ENCODE measurements around the gene TOM1L1. TPM values are rescaled to one million over a fixed set of nuclear protein-coding genes. Genes with fewer than 3 reads are reported as not detected.

The TOM1L1 gene
- total RNA-seq = 27.7 and 27.8 TPM in 2 replicates
- long read RNA-seq, transcript TOM1L1-220 (10 exons, 1,849 nt) = minor isoform, 10 of 87 reads
- long read RNA-seq, transcript TOM1L1-221 (16 exons, 2,507 nt) = major isoform, 30 of 87 reads
- long read RNA-seq, partial matches to known transcripts = 8 of 87 reads
- long read RNA-seq, other reads (novel, unspliced or antisense) = 34 of 87 reads

- Mint-ChIP-seq H3K27ac (ENCODE audit: unreplicated experiment) (peak within 1 kb of the TSS; percentile 89), H3K9me3 (no peaks in the 10 kb centered on the region), H3K4me3 (peak within 1 kb of the TSS; percentile 94), H3K27me3 (ENCODE audit: low read depth) (peaks cover 22% of the 10 kb centered on the region), H3K4me1 (peaks cover 20% of the 10 kb centered on the region), H3K36me3 (ENCODE audit: low read depth) (peaks cover 6% of the 10 kb centered on the region)
- TF ChIP-seq, protein P1, sequence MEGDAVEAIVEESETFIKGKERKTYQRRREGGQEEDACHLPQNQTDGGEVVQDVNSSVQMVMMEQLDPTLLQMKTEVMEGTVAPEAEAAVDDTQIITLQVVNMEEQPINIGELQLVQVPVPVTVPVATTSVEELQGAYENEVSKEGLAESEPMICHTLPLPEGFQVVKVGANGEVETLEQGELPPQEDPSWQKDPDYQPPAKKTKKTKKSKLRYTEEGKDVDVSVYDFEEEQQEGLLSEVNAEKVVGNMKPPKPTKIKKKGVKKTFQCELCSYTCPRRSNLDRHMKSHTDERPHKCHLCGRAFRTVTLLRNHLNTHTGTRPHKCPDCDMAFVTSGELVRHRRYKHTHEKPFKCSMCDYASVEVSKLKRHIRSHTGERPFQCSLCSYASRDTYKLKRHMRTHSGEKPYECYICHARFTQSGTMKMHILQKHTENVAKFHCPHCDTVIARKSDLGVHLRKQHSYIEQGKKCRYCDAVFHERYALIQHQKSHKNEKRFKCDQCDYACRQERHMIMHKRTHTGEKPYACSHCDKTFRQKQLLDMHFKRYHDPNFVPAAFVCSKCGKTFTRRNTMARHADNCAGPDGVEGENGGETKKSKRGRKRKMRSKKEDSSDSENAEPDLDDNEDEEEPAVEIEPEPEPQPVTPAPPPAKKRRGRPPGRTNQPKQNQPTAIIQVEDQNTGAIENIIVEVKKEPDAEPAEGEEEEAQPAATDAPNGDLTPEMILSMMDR (conservative IDR thresholded peaks at IDR 0.05) = peak; percentile 41
- peak; percentile 61 for DNase-seq (ENCODE audit: low read depth, low spot score)
Measured at GRCh38 chr17:54900457-54901229, at the start of gene TOM1L1. Gene TOM1L1, plus strand, starts transcription at chr17:54900852. Its CDS starts 14 bp downstream, at chr17:54900866.

GRCh38 chr17:54859187-54859586 is 41.5 kb upstream of the TOM1L1 start:
- Mint-ChIP-seq H3K27ac (ENCODE audit: unreplicated experiment) (no peak overlapping the region), H3K9me3 (peaks cover 8% of the 10 kb centered on the region), H3K4me3 (no peak overlapping the region), H3K27me3 (ENCODE audit: low read depth) (no peaks in the 10 kb centered on the region), H3K4me1 (peaks cover 8% of the 10 kb centered on the region), H3K36me3 (ENCODE audit: low read depth) (no peaks in the 10 kb centered on the region)
- no peak for DNase-seq (ENCODE audit: low read depth, low spot score)
- TF ChIP-seq, protein P1 (conservative IDR thresholded peaks at IDR 0.05) = no peak

DNA sequence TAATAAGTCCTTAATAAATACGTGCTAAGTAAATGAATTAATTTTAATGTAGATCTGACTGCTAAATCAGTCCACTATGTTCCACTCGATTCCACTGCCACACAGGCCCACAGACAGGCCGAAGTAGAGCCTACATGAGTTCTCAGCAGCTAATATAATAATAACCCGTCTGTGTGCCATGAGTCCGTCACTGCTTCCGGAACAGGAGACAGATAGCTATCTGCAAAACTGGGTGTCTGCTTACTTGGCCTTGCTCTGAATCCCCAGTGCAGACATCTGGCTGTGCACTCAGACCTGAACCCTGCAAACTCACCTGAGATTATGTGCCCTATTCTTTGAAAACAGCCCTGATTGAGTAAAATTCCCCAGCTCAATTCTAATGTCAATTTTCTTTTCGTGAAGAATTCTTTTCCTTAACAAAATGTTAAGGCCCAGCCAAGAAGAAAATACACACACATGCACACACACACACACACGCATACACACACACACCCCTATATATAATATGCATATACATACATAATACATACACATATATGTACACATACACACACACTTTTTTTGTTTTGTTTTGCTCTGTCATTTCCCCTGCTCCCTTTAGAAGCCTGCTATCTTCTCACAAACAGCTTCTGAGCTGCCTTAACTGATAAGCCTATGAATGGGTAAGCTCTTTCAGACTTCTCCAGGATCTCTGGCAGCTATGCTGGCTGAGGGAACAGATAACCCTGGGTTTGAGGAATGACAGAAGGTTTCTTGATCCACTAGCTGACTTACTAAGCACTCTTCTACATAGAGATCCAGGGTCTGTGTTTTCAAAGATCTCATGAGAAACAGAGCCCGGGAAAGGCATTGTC is 39.8 kb upstream of the TOM1L1 start:
- no peak for DNase-seq (ENCODE audit: low read depth, low spot score)
- Mint-ChIP-seq H3K27ac (ENCODE audit: unreplicated experiment) (no peak overlapping the region), H3K9me3 (peaks cover 8% of the 10 kb centered on the region), H3K36me3 (ENCODE audit: low read depth) (no peaks in the 10 kb centered on the region), H3K27me3 (ENCODE audit: low read depth) (no peaks in the 10 kb centered on the region), H3K4me1 (peaks cover 8% of the 10 kb centered on the region), H3K4me3 (no peak overlapping the region)
- TF ChIP-seq, protein P1 (conservative IDR thresholded peaks at IDR 0.05) = no peak

DNA sequence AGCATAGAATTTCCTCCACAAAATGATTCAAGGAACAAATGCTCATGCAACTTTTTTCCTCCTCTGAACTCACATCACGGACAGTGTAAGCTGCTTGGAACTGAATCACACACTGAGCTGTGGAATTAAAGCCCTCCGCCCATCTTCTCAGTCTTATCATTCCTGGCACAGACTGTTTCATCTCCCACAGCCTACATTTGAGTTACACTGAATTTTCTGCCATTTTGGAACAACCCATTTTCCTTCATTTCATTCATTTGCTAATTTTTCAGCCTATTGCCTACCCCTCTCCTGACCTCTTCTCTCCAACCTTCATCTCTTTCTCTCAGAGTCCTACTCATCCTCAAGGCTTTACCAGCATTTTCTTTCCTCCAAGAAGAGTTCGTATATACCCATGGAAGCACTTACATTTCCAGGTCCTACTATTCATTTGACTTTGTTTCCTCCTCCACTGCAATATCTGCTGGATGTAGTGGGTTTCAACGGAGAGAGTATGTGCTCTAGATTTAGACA is 39.1 kb upstream of the TOM1L1 start:
- H3K27ac Mint-ChIP-seq (ENCODE audit: unreplicated experiment) = no peak overlapping the region
- no peaks in the 10 kb centered on the region for H3K27me3 Mint-ChIP-seq (ENCODE audit: low read depth)
- H3K36me3 Mint-ChIP-seq (ENCODE audit: low read depth) = no peaks in the 10 kb centered on the region
- no peak overlapping the region for H3K4me3 Mint-ChIP-seq
- DNase-seq (ENCODE audit: low read depth, low spot score) = no peak
- peaks cover 8% of the 10 kb centered on the region for H3K9me3 Mint-ChIP-seq
- H3K4me1 Mint-ChIP-seq = peaks cover 8% of the 10 kb centered on the region
- TF ChIP-seq, protein P1 (conservative IDR thresholded peaks at IDR 0.05) = no peak

DNA sequence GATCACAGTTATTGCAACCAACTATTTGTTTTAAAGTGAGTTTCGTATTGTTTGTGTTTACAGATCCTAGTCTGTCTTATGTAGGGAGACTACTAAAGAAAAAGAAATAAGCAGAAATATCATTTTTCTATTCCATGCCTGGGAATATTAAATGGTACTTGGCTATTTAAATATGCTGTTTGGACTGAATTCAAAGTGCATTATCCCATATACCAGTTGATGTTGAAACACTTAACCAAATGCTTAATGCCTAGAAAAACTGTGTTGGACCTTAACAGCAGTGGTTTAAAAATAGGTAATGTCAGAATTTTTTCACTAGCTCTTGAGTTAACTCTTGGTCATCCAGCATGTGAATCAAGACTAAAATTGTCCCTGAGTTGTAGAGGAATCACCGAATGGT is 37.5 kb upstream of the TOM1L1 start:
- H3K9me3 Mint-ChIP-seq = peaks cover 4% of the 10 kb centered on the region

More for the DNA sequence above, 37.5 kb upstream of the TOM1L1 start:
- H3K27ac Mint-ChIP-seq (ENCODE audit: unreplicated experiment) = no peak overlapping the region
- DNase-seq (ENCODE audit: low read depth, low spot score) = no peak
- no peak overlapping the region for H3K4me3 Mint-ChIP-seq
- no peaks in the 10 kb centered on the region for H3K36me3 Mint-ChIP-seq (ENCODE audit: low read depth)
- peaks cover 8% of the 10 kb centered on the region for H3K4me1 Mint-ChIP-seq
- no peaks in the 10 kb centered on the region for H3K27me3 Mint-ChIP-seq (ENCODE audit: low read depth)
- TF ChIP-seq, protein P1 (conservative IDR thresholded peaks at IDR 0.05) = no peak
